ENCODE measurements around the gene RAB43. TPM values are rescaled to one million over a fixed set of nuclear protein-coding genes. Genes with fewer than 3 reads are reported as not detected.

RAB43 gene
- total RNA-seq, 1 experiment from 2014 or later: 13.5 TPM

GRCh38 chr3:129114455-129114854 is 7.1 kb downstream of the RAB43 start:
- Histone ChIP-seq H3K4me2 (ENCODE audit: low read length) (no peak overlapping the region), H3K79me2 (ENCODE audit: insufficient read depth, low read length) (peaks cover under 1% of the 10 kb centered on the region; the same call in 1 of the 2 replicates)
- POLR2A ChIA-PET: no interaction called here

More at GRCh38 chr3:129114455-129114854, 7.1 kb downstream of the RAB43 start:
- H3K36me3 ChIP-seq (ENCODE audit: control insufficient read depth in 1 of 2, insufficient read depth in 2 of 2, low read length in 2 of 2): no peaks in the 10 kb centered on the region; a peak in 1 of 4 replicates
- no peak overlapping the region for H3K27ac ChIP-seq (ENCODE audit: low read depth, low read length)
- no peaks in the 10 kb centered on the region for H3K9me3 ChIP-seq (ENCODE audit: control insufficient read depth in 1 of 2, insufficient read depth in 1 of 2, low read depth in 1 of 2, low read length in 2 of 2)
- BruUV-seq (replicated peaks): no TSS peak
- DNase-seq (ENCODE audit: low read depth, low spot score) (no peak), ATAC-seq (no peak)
- H3K9me2 ChIP-seq (ENCODE audit: insufficient read depth): no peaks in the 10 kb centered on the region
- no peak overlapping the region for H3K4me3 ChIP-seq (replicated peaks in 1 of 2; ENCODE audit: low read depth in 1 of 2, low read length in 2 of 2)
- ChIA-PET RAD21 (ENCODE audit: low non-redundant PET in 1 of 2, low total read pairs in 2 of 2, uncharacterized antibody in 2 of 2, unreplicated experiment in 2 of 2) (no interaction called here), CTCF (interaction anchor here (1.0 kb wide), 1 partner anchor 61 kb away, joined by 9 read pairs; no protein-coding TSS in a partner anchor)
- intact Hi-C loops (cut with micrococcal nuclease): no loop called here
- no peak overlapping the region for H3K9ac ChIP-seq (ENCODE audit: low read length)
- H2AFZ ChIP-seq (ENCODE audit: low read depth, low read length, poor library complexity, severe bottlenecking): no peak overlapping the region
- no peaks in the 10 kb centered on the region for H3K27me3 ChIP-seq (ENCODE audit: insufficient read depth, low read length)
- H3K4me1 ChIP-seq (ENCODE audit: control insufficient read depth in 1 of 2, insufficient read depth in 2 of 2, low read length in 2 of 2): peaks cover under 1 to 1% of the 10 kb centered on the region in 2 experiments; a peak in 3 of 4 replicates
- H4K20me1 ChIP-seq (ENCODE audit: insufficient read depth): no peaks in the 10 kb centered on the region
- TF ChIP-seq JUND (IDR thresholded peaks at IDR 0.05) (no peak), ELF1 (IDR thresholded peaks at IDR 0.05; ENCODE audit: borderline replicate concordance, low read depth) (no peak), FOSL1 (IDR thresholded peaks at IDR 0.05; ENCODE audit: low read depth) (no peak), ATF3 (IDR thresholded peaks at IDR 0.05) (no peak), SRF (IDR thresholded peaks at IDR 0.05; ENCODE audit: low read depth) (no peak), ZFX (IDR thresholded peaks at IDR 0.05) (no peak), EZH2phosphoT487 (IDR thresholded peaks at IDR 0.05; ENCODE audit: borderline replicate concordance) (no peak), POLR2AphosphoS5 (IDR thresholded peaks at IDR 0.05; ENCODE audit: low read depth, low read length) (no peak), ZBTB33 (IDR thresholded peaks at IDR 0.05; ENCODE audit: extremely low read depth, insufficient replicate concordance, low read length) (no peak), REST (IDR thresholded peaks at IDR 0.05; ENCODE audit: low read depth) (no peak), MAX (IDR thresholded peaks at IDR 0.05) (no peak), TCF7L2 (IDR thresholded peaks at IDR 0.05; ENCODE audit: borderline replicate concordance, extremely low read depth, insufficient read depth, insufficient read length) (no peak), EZH2 (IDR thresholded peaks at IDR 0.05) (no peak), CEBPB (IDR thresholded peaks at IDR 0.05; ENCODE audit: low read depth) (no peak), SIN3A (IDR thresholded peaks at IDR 0.05; ENCODE audit: low read depth) (no peak), RAD21 (IDR thresholded peaks at IDR 0.05; ENCODE audit: low read depth) (no peak), CTCF (IDR thresholded peaks at IDR 0.05 in 2 of 3, conservative IDR thresholded peaks at IDR 0.05 in 1 of 3; ENCODE audit: borderline replicate concordance in 1 of 3, insufficient read depth in 1 of 3, low read depth in 2 of 3, low read length in 2 of 3) (no peak), POLR2A (IDR thresholded peaks at IDR 0.05; ENCODE audit: borderline replicate concordance, extremely low read depth, insufficient read depth, insufficient read length) (no peak), SP1 (IDR thresholded peaks at IDR 0.05; ENCODE audit: low read depth) (no peak), YY1 (IDR thresholded peaks at IDR 0.05; ENCODE audit: extremely low read depth, insufficient replicate concordance, low read depth, low read length) (no peak)
